Cardiac muscle cell (in vitro differentiated cells and primary cell): Measurements from ENCODE around the gene PHF10. TPM values are rescaled to one million over a fixed set of nuclear protein-coding genes. Genes with fewer than 3 reads are reported as not detected.

Source experiments
- DNase-seq, 2 donors: peaks; one replicate each; pipeline versions ENCODE4 v3.0.0 to v3.0.0-alpha.2; 2010 to 2017; ENCODE audit warnings: low read depth in 1 of 2, low spot score in 1 of 2
- H3K27ac ChIP-seq: fragments of 200-600 bp; sonication (generic); 2 replicates; pipeline ENCODE4 v1.5.1; 2016
- H3K27me3 ChIP-seq: fragments of 200-600 bp; sonication (generic); 2 replicates; pipeline ENCODE4 v1.6.0; 2016; ENCODE audit warnings: control low read depth
- H3K36me3 ChIP-seq: fragments of 200-600 bp; sonication (generic); 2 replicates; pipeline ENCODE4 v1.5.1; 2016; ENCODE audit warnings: control low read depth
- H3K4me1 ChIP-seq: fragments of 200-600 bp; sonication (generic); 2 replicates; pipeline ENCODE4 v1.8.1; 2017; ENCODE audit warnings: low read depth, mild to moderate bottlenecking, mixed run types
- H3K4me3 ChIP-seq: fragments of 200-600 bp; sonication (generic); 2 replicates; pipeline ENCODE4 v1.5.1; 2016; ENCODE audit warnings: mild to moderate bottlenecking
- H3K9me3 ChIP-seq: fragments of 200-600 bp; sonication (generic); 2 replicates; pipeline ENCODE4 v1.5.1; 2017; ENCODE audit warnings: low read depth, mild to moderate bottlenecking, control low read depth
- CTCF ChIP-seq: IDR thresholded peaks from 2 replicates; pipeline ENCODE4 v1.5.1; 2012; ENCODE audit warnings: low read depth, mild to moderate bottlenecking, low read length
- polyA plus RNA-seq: library from polyadenylated mRNA; unstranded; fragments of >200 nt; fragmentation: Nextera tagmentation; extraction: Ambion mirVana; gene quantifications from 2 replicates; pipeline ENCODE4 v1.2.1, GENCODE V29; 2016
- total RNA-seq: library from RNA; depleted of rRNA; stranded (reverse); fragments of >200 nt; gene quantifications from 2 replicates; pipeline ENCODE4 v1.2.3, GENCODE V29; 2016

PHF10 gene
- total and polyA plus RNA-seq, 2 experiments from 2014 or later = 31.5 to 32.0 TPM

GRCh38 chr6:169741344-169741743, 17.0 kb upstream of the PHF10 start:
- H3K27me3 ChIP-seq = no peaks in the 10 kb centered on the region
- no peak overlapping the region for H3K27ac ChIP-seq
- TF ChIP-seq CTCF = no peak
- H3K36me3 ChIP-seq = no peaks in the 10 kb centered on the region
- H3K9me3 ChIP-seq = no peaks in the 10 kb centered on the region
- H3K4me1 ChIP-seq = peaks cover 4% of the 10 kb centered on the region
- no peak overlapping the region for H3K4me3 ChIP-seq
- DNase-seq = no peak

GRCh38 chr6:169738976-169739529, 14.8 kb upstream of the PHF10 start:
- TF ChIP-seq CTCF = no peak
- Histone ChIP-seq H3K9me3 (no peaks in the 10 kb centered on the region), H3K4me3 (no peak overlapping the region), H3K27me3 (no peaks in the 10 kb centered on the region), H3K4me1 (peaks cover 4% of the 10 kb centered on the region), H3K27ac (peak overlapping the region; percentile 45), H3K36me3 (no peaks in the 10 kb centered on the region)
- no peak for DNase-seq

GRCh38 chr6:169738204-169738975, 14.1 kb upstream of the PHF10 start:
- no peak for TF ChIP-seq CTCF

GRCh38 chr6:169729961-169730360, 5.7 kb upstream of the PHF10 start:
- H3K9me3 ChIP-seq = no peaks in the 10 kb centered on the region
- DNase-seq = no peak
- H3K27ac ChIP-seq = no peak overlapping the region
- H3K4me1 ChIP-seq = peaks cover 8% of the 10 kb centered on the region
- no peak for TF ChIP-seq CTCF
- H3K27me3 ChIP-seq = no peaks in the 10 kb centered on the region
- H3K4me3 ChIP-seq = no peak overlapping the region
- no peaks in the 10 kb centered on the region for H3K36me3 ChIP-seq

More at GRCh38 chr6:169738204-169738975, 14.1 kb upstream of the PHF10 start:
- Histone ChIP-seq H3K4me1 (peaks cover 4% of the 10 kb centered on the region), H3K36me3 (no peaks in the 10 kb centered on the region), H3K27ac (peak overlapping the region; percentile 45), H3K9me3 (no peaks in the 10 kb centered on the region), H3K4me3 (no peak overlapping the region), H3K27me3 (no peaks in the 10 kb centered on the region)
- peak; percentile 5 to 11 for DNase-seq

- no peaks in the 10 kb centered on the region for H3K27me3 ChIP-seq
- DNase-seq = no peak
- no peak for TF ChIP-seq CTCF
- H3K9me3 ChIP-seq = no peaks in the 10 kb centered on the region
- peaks cover 16% of the 10 kb centered on the region for H3K4me1 ChIP-seq
- H3K36me3 ChIP-seq = no peaks in the 10 kb centered on the region
- H3K27ac ChIP-seq = no peak overlapping the region
- no peak overlapping the region for H3K4me3 ChIP-seq
Measured at GRCh38 chr6:169726963-169727362, 2.7 kb upstream of the PHF10 start.
